DOHH2 (cell line): ENCODE measurements around the gene ALG12.

ENCODE experiments used
- H3F3A ChIP-seq: fragments of 200-600 bp; sonication (generic), shearing (Covaris generic); 2 replicates; pipeline ENCODE4 v1.6.0; 2016; ENCODE audit warnings: antibody characterized with exemption, mild to moderate bottlenecking; ENCODE audit not compliant: control insufficient read depth, insufficient read depth
- H3K27ac ChIP-seq: fragments of 200-600 bp; sonication (generic); 2 replicates; pipeline ENCODE4 v1.5.1; 2014; ENCODE audit warnings: low read depth, mild to moderate bottlenecking, low read length, moderate library complexity
- H3K27me3 ChIP-seq: fragments of 200-600 bp; sonication (generic); 2 replicates; pipeline ENCODE4 v1.6.1; 2014; ENCODE audit warnings: mild to moderate bottlenecking, low read length, mixed read lengths; ENCODE audit not compliant: control insufficient read depth
- H3K36me3 ChIP-seq: fragments of 200-600 bp; sonication (generic); 2 replicates; pipeline ENCODE4 v1.6.1; 2014; ENCODE audit warnings: mild to moderate bottlenecking, low read length, moderate library complexity, mixed read lengths; ENCODE audit not compliant: control insufficient read depth
- H3K4me1 ChIP-seq: fragments of 200-600 bp; sonication (generic); 2 replicates; pipeline ENCODE4 v1.6.1; 2014; ENCODE audit warnings: mild to moderate bottlenecking, low read length, mixed read lengths; ENCODE audit not compliant: control insufficient read depth
- H3K4me2 ChIP-seq: fragments of 200-600 bp; sonication (generic); 2 replicates; pipeline ENCODE4 v1.6.0; 2014; ENCODE audit warnings: mild to moderate bottlenecking, low read length, moderate library complexity
- H3K4me3 ChIP-seq: fragments of 200-600 bp; sonication (generic); 2 replicates; pipeline ENCODE4 v1.5.1; 2014; ENCODE audit warnings: mild to moderate bottlenecking, low read length, mixed read lengths
- H3K79me2 ChIP-seq: fragments of 200-600 bp; sonication (generic); 2 replicates; pipeline ENCODE4 v1.6.1; 2014; ENCODE audit warnings: mild to moderate bottlenecking, low read length, mixed read lengths; ENCODE audit not compliant: control insufficient read depth
- H3K9me2 ChIP-seq: fragments of 200-600 bp; sonication (generic); replicated peaks from 2 replicates; pipeline ENCODE4 v1.6.1; 2014; ENCODE audit warnings: mild to moderate bottlenecking, low read length, mixed read lengths; ENCODE audit not compliant: control insufficient read depth
- H3K9me3 ChIP-seq: fragments of 200-600 bp; sonication (generic); 2 replicates; pipeline ENCODE4 v1.6.1; 2014; ENCODE audit warnings: antibody characterized with exemption, low read length, mixed read lengths; ENCODE audit not compliant: control insufficient read depth, insufficient read depth
- H4K20me1 ChIP-seq: fragments of 200-600 bp; sonication (generic); 2 replicates; pipeline ENCODE4 v1.6.0; 2014; ENCODE audit warnings: low read depth, mild to moderate bottlenecking, antibody characterized with exemption, low read length, moderate library complexity; ENCODE audit not compliant: control insufficient read depth, insufficient read depth
- EZH2phosphoT487 ChIP-seq: fragments of 200-600 bp; sonication (generic); IDR thresholded peaks from 2 replicates; pipeline ENCODE4 v1.6.1; 2017; ENCODE audit warnings: borderline replicate concordance, mild to moderate bottlenecking, antibody characterized with exemption, low read length, moderate library complexity, mixed read lengths
- TF ChIP-seq, protein P1 (sequence below): fragments of 200-600 bp; sonication (generic); IDR thresholded peaks from one replicate; pipeline ENCODE4 v1.5.1; 2014; ENCODE audit warnings: antibody characterized with exemption, mild to moderate bottlenecking, low read depth, low read length; ENCODE audit not compliant: poor library complexity, severe bottlenecking

The ALG12 gene

DNA sequence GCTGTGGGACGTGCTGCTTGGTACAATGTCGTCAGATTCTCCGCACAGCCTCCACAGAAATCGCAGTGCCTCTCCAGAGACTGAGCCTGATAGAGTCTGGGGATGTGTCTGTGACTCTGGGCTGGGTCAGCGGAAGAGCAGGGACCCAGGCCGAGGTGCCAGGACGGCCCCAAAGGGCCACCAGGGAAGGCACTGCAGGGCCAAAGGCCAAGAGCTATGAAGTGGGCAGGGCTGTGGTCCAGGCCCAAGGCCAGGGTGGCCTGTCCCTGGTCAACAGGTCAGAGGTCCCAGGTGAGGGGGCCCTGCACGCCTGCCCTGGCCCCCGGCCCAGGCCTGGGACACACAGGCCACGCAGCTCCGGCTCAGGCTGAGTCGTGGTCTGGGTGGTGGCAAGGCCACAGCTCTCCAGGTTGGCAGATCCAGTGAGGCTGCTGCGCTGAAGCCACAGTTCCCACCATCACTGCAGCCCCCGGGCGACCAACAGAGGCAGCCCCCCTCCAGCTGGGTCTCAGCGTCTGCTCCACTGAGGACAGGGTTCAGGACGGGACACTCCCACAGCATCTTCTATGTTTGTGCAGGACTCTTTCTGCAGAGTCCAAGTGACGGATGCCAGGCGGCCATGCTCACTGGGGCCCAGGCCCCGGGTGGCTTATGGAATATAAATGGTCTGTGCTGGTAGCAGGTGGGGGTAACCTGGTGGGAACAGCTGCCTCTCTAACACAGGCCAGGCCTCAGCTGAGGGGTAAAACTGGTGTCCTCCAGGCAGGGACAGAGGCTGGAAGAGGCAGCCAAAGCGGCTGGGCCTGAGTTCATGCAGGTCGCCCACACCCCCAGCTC is 37.6 kb upstream of the ALG12 start:
- Histone ChIP-seq H3K27ac (no peak overlapping the region), H3K79me2 (peaks cover 7% of the 10 kb centered on the region), H3K4me3 (no peak overlapping the region), H4K20me1 (no peaks in the 10 kb centered on the region), H3K36me3 (no peaks in the 10 kb centered on the region), H3K4me1 (peaks cover 25% of the 10 kb centered on the region), H3K9me3 (no peaks in the 10 kb centered on the region), H3K9me2 (no peaks in the 10 kb centered on the region), H3K4me2 (no peak overlapping the region), H3F3A (no peaks in the 10 kb centered on the region), H3K27me3 (no peaks in the 10 kb centered on the region)
- no peak for TF ChIP-seq EZH2phosphoT487
- TF ChIP-seq, protein P1, sequence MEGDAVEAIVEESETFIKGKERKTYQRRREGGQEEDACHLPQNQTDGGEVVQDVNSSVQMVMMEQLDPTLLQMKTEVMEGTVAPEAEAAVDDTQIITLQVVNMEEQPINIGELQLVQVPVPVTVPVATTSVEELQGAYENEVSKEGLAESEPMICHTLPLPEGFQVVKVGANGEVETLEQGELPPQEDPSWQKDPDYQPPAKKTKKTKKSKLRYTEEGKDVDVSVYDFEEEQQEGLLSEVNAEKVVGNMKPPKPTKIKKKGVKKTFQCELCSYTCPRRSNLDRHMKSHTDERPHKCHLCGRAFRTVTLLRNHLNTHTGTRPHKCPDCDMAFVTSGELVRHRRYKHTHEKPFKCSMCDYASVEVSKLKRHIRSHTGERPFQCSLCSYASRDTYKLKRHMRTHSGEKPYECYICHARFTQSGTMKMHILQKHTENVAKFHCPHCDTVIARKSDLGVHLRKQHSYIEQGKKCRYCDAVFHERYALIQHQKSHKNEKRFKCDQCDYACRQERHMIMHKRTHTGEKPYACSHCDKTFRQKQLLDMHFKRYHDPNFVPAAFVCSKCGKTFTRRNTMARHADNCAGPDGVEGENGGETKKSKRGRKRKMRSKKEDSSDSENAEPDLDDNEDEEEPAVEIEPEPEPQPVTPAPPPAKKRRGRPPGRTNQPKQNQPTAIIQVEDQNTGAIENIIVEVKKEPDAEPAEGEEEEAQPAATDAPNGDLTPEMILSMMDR = no peak

DNA sequence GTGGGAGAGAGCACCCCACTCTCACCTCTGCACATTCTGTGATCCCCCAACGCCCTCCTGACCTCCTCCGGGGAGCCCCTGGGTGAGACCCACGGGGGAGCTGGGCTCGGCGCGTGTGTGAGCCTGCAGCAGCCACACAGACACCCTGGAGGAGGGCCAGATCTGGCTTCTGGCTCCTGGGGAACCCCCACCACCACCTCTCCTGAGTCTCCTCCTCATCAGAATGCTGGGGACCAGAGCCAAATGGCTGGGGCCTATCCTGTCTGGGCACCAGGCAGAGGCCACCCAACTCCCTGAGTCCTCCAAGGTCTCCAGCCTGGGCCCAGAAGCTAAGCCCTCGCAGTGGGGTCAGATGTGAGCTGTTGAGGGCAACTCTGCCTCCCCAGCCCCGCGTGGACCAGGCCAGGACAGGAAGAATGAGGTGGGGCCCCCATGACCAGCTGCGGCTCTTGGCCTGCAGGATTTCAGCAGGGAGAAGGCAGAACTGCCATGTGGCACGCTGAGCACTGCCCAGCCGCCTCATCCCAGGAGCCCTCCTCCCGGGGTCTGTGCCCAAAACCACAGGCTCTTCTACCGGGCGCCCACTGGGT is 36.8 kb upstream of the ALG12 start:
- H3K4me3 ChIP-seq = no peak overlapping the region
- H3F3A ChIP-seq = no peaks in the 10 kb centered on the region
- H3K79me2 ChIP-seq = peaks cover 5% of the 10 kb centered on the region
- H3K9me3 ChIP-seq = no peaks in the 10 kb centered on the region
- H3K27ac ChIP-seq = no peak overlapping the region
- peaks cover 29% of the 10 kb centered on the region for H3K4me1 ChIP-seq
- no peaks in the 10 kb centered on the region for H3K9me2 ChIP-seq
- TF ChIP-seq, protein P1 = no peak
- no peak for TF ChIP-seq EZH2phosphoT487
- no peak overlapping the region for H3K4me2 ChIP-seq
- no peaks in the 10 kb centered on the region for H4K20me1 ChIP-seq
- H3K36me3 ChIP-seq = no peaks in the 10 kb centered on the region
- no peaks in the 10 kb centered on the region for H3K27me3 ChIP-seq

DNA sequence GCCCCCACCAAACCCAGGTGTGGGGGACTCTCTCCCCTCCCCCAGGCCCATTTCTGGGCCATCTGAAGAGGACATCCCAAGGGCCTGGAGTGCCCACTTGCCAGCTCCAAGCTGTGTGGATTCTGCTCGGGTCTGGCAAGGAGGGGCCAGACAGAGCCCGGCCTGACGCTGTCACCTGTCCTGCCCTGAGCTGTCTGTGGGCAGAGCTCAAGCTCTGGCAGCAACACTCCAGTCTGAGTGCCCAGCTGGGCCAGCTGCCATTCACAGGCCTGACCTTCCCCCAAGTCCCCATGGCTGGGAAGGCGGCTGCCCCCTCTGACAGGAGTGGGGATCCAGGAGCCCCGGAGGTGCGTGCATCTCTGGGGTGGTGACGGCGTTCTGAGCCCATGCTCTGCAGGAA is 36.1 kb upstream of the ALG12 start:
- no peaks in the 10 kb centered on the region for H4K20me1 ChIP-seq
- no peak overlapping the region for H3K4me3 ChIP-seq
- no peaks in the 10 kb centered on the region for H3K27me3 ChIP-seq
- no peaks in the 10 kb centered on the region for H3K79me2 ChIP-seq
- no peak for TF ChIP-seq EZH2phosphoT487
- TF ChIP-seq, protein P1 = no peak
- H3K4me1 ChIP-seq = peaks cover 22% of the 10 kb centered on the region
- no peak overlapping the region for H3K27ac ChIP-seq
- H3F3A ChIP-seq = no peaks in the 10 kb centered on the region
- no peaks in the 10 kb centered on the region for H3K9me3 ChIP-seq
- no peaks in the 10 kb centered on the region for H3K9me2 ChIP-seq
- H3K36me3 ChIP-seq = no peaks in the 10 kb centered on the region
- H3K4me2 ChIP-seq = no peak overlapping the region
